ENCODE results near the gene KCNJ15.

Gene KCNJ15

GRCh38 chr21:38329162-38329561 lies 72.4 kb downstream of the KCNJ15 start:
- DNase-seq = no peak

- no peak for DNase-seq
Observed at GRCh38 chr21:38330666-38331065, 73.9 kb downstream of the KCNJ15 start.

GRCh38 chr21:38333301-38334272 lies 76.8 kb downstream of the KCNJ15 start:
- DNase-seq = peak; percentile 56

- no peak for DNase-seq
Observed at GRCh38 chr21:38334866-38335265, 78.1 kb downstream of the KCNJ15 start.

GRCh38 chr21:38337793-38338192 lies 81.0 kb downstream of the KCNJ15 start:
- DNase-seq = no peak

GRCh38 chr21:38340131-38340530 lies 83.3 kb downstream of the KCNJ15 start:
- no peak for DNase-seq

- no peak for DNase-seq
Observed at GRCh38 chr21:38341546-38342012, 84.8 kb downstream of the KCNJ15 start.

- no peak for DNase-seq
Observed at GRCh38 chr21:38342739-38343138, 85.9 kb downstream of the KCNJ15 start.

GRCh38 chr21:38343691-38344090 lies 86.9 kb downstream of the KCNJ15 start:
- no peak for DNase-seq

GRCh38 chr21:38346286-38346685 lies 89.5 kb downstream of the KCNJ15 start:
- DNase-seq = peak; percentile 20

GRCh38 chr21:38349111-38349746 lies 92.4 kb downstream of the KCNJ15 start:
- peak; percentile 7 for DNase-seq

- DNase-seq = no peak
Observed at GRCh38 chr21:38349977-38350376, 93.2 kb downstream of the KCNJ15 start.

- DNase-seq = no peak
Observed at GRCh38 chr21:38350684-38351083, 93.9 kb downstream of the KCNJ15 start.

GRCh38 chr21:38351176-38351959 lies 94.6 kb downstream of the KCNJ15 start:
- no peak for DNase-seq

GRCh38 chr21:38351961-38352521 lies 95.2 kb downstream of the KCNJ15 start:
- DNase-seq = peak; percentile 17

GRCh38 chr21:38352536-38353219 lies 95.9 kb downstream of the KCNJ15 start:
- DNase-seq = peak; percentile 45

- no peak for DNase-seq
Observed at GRCh38 chr21:38354231-38354630, 97.4 kb downstream of the KCNJ15 start.

GRCh38 chr21:38354746-38355145 lies 98.0 kb downstream of the KCNJ15 start:
- DNase-seq = no peak

GRCh38 chr21:38355353-38355752 lies 98.6 kb downstream of the KCNJ15 start:
- no peak for DNase-seq

- peak; percentile 32 for DNase-seq
Observed at GRCh38 chr21:38355992-38356781, 99.4 kb downstream of the KCNJ15 start.

All from NCI-H446 treated with DMSO at 0.1 percent for 48 hours (cell line).